ENCODE data around the gene RBMS3.
"Not testable (repeated sequence)": the region's sequence is repeated elsewhere in the genome, so short reads cannot be mapped to it uniquely, and the experiment has no call there.

The RBMS3 gene

DNA sequence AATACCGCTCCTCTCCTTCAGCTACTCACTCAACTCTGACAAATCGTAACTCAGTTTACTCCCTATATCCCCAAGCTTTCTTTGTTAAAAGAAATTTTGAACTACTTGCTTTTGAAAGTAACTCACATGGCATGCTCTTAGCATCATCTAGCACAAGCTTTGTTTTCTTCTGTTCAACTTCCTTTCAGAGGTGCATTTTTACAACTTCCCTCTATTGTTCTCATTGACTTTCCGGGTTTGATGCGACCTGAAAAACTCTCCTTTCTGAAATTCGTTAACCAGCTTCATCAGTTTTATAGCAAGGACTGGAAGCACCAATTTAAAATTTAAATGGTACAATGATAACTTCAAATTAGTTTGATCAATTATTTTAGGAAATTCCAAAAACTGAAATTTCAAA, 696.0 kb downstream of the RBMS3 start:
- no peak for DNase-seq

DNA sequence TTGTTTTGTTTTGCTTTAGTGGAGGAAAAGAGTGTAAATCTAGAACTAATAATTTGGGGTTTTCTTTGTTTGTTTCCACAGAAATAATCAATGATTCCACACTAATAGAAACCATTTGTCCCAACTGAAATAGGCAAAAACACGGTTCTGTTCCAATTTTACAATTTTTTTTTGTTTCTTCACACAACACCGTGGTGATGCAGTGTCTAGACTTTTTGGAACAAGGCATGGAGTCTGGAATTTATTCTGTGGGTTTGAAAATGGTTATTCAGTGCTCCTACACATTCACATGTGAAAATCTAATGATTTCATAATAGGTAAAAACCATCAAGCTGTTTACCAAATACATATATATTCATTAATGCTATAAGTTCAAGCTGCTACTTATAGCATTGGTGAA, 696.5 kb downstream of the RBMS3 start:
- no peak for DNase-seq

DNA sequence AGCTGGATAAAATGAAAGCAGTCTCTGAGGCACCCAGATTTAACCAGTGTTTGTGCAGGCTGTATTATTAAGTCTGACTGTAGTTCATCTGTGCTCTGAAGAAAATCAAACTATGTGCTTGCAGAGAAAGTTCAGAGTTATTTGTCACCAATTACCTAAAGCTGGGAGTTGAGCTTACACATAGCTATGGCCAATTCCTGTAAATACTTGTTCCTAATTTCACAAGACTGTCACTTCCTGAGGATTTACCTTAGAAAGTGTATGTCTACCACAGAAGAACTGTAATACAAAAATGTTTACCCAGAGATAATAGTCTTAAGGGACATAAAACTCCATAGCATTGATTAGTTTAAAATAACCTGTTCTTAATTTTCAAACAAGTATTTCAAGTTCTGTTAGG, 697.2 kb downstream of the RBMS3 start:
- no peak for DNase-seq

DNA sequence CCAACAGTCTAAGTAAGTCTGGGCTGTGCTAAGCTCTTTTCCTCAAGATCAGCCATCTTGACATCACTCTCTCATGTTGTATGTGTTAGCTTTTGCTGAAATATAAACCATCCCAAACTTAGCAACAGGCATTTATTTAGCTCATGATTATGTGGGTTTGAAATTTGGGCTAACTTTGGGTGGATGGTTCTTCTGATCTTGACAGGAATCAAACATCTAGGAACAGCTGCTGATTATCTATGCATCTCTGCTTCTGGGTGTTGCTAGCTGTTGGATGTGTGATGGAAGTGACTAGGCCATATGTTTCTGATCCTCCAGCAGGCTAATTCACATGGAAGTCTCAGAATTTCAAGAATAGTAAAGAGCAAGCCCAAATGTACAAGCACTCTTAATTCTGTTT, 710.3 kb downstream of the RBMS3 start:
- no peak for DNase-seq

DNA sequence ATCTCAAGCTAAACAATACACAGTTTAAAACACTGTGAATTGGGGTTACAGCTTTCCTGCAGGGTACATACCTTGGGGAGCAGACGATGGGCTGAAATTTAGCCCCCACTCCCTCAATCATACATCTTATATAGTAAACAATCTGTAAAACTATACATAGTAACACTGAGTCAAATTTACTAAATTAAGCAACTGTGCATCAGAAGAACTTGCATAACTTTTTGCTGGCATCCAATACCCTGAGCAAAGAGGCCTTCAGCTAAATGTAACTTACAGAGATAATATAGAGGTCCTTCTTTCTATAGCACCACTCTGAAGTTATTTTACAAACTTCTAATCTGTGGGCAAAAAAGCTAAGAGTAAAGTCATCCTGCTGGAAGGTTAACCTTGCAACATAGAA, 721.9 kb downstream of the RBMS3 start:
- DNase-seq, result no peak

DNA sequence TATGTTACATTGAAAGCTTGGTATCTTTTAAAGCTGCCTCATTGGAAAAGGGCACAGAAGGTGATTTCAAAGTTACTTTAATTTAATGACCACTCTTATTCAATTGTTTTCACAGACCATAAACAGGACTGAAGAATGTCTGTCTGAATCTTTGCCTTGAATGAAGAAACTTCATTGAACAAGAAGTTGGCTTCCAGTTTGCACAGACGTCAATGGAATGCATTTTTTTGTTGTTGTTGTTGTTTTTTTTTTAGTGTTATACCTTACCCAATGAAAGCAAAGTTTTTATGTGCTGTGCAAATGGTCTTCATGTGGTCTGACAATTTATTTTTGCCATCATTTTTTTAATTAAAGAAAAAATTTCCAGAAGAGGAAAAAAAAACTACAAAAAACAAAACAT, 722.9 kb downstream of the RBMS3 start:
- DNase-seq, result no peak

DNA sequence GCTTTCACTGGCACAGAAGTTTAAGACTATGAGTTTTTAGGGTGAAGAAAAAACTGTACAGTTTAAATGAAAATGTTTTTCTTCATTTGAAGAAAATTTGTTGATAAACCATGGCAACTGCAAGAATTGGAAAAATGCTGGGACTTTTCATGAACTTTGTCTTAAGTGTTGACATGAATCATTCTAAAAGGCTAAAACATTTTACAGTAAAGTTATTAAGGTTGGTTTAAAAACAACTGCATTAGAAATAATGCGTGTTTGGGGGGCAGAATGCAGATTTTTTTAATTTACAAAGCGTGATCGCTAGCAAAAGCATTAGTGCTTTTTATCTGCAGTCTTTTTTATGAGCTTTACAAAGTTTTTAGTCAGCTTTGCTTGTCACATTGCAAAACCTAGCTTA, 723.6 kb downstream of the RBMS3 start:
- no peak for DNase-seq

DNA sequence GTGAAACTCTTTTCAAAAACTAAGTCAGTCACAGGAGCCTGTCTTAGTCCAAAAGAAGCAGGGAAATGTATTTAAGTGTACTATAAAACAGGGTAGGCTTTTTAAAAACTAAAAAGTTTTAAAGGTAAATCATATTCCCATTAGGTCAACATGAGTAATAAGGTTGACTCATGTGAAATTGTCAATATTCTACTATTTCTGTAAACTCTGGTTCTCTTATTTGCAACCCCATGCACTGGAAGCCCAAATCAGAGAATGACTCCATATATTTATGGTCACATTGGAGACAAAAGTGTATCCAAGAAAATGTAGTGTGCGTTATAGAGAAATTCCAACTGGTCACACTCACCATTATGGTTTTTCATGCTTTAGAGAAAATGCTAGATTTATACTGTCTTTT, 725.2 kb downstream of the RBMS3 start:
- DNase-seq, result no peak

DNA sequence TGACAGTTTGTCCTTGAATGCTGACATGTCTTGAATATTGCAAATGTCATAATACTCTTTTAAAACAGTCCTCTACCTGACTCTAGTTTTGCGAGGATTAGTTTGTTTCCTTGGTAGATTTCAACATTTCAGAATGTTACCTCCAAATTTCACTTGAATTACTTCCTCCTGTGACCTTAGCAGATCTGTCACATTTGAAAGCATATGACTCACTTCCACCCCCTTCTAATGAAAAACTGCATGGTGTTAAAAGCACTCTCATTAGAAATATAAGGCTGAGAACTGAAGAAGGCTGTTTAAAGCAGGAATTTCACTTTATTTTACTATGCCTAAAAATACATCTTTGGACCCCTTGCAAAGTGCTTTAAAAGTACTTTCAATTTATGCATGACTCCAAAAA, 726.8 kb downstream of the RBMS3 start:
- DNase-seq, result peak; percentile 18

DNA sequence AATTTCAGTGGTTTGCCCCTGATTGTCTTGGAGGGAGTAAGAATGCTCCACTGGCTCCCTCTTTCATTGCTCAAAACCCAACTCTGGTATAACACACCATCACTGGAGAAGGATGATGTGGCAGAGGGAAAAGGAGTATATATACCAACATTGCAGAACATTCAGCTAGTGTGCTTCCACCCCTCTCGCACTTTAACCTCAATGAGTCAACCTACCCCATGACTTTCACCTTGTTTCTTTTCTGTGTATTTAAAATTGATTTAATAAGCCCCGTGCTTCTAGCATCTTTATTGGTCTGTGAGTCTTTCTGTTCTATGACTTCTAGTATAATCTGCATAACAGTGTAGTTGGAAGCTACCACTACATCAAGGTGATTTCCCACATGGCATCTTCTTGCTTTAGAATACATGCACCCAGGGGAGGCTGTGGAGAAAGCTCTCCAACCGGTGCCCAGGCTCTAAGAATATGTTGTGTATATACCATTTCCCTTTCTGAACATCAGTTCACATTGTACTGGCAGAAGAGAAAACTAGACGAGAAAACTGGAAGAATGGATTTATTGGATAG, 730.4 kb downstream of the RBMS3 start:
- no peak for DNase-seq

DNA sequence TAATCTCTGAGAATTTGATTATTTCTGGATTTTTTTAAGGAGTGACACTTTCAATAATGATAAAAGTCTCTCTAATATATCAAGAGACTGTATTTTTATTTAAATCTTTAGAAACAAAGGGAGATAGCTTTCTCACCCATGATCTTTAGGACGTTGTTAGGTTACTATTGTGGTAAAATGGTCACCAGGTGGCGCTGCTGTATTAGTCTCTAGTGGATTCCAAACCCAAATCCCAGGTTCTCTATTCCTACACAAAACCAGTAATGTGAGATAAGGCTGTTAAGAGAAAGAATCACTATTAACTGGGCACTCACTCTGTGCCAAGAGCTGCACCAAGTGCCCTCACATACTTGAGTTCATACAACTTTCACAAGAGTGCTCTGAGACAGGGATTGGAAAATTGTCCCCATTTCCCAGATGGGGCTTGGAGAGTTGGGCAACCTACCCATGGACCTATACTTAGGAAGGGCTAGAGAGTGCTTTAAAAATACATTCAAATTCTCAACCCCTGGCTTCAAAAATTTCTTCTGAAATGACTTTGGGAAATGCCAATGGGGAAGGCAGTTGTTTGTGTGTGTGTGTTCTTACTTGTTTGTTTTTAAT, 732.2 kb downstream of the RBMS3 start:
- DNase-seq, result peak; percentile 27

DNA sequence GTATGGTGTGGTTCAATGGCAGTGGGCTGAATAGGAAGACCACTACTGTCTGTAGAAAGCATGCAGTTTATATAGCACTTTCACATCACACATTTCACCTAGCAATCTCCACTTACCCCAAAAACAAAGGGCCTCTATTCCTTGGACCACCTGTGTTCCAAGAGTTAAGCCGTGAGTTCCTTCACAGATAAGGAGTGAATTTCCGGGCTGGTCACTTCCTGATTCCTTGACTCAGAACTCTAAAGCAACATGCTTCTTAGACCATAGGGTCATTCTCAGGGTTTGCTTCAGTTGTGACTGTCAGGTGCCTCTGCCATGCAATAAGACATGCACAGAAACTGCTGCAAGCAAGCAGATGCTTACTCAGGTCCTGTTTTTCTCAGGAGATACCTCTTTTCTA, 737.0 kb downstream of the RBMS3 start:
- DNase-seq, result no peak

DNA sequence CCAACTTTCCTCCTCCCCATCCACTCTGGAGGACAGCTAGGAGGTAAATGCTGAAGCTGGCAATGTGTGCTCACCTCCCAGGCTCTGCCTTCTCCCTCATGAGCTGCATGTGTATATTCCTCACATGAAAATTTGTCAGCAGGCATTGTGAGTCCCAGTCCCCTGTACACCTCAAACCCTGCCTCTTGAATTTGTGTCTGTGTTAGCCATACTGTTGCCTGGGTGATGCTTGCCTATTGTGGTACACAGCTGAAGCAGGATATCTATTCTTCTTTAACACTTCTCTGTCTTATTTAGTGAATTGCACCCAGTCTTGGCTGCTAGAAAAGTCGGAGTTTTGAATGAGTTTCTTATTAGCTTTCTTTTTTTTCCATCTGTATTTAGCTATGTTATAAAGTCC, 739.5 kb downstream of the RBMS3 start:
- DNase-seq, result no peak

DNA sequence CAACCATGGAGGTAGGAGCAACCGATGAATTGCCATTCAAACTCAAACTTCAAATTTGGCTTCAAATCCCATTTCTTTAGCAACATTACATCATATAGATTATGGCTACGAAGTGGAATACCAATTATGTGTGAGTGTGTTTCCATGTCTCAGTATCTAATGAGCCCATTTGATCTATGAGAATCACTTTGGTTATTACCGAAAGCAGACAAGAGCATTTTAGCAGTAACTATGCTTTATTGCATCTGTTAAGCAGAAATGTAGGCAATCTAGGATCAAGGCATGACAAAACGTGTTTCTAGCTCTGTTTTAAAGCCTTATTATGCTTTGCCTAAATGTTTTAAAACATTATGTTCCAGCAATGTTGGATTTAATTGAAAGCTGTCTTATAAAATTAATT, 743.6 kb downstream of the RBMS3 start:
- no peak for DNase-seq

DNA sequence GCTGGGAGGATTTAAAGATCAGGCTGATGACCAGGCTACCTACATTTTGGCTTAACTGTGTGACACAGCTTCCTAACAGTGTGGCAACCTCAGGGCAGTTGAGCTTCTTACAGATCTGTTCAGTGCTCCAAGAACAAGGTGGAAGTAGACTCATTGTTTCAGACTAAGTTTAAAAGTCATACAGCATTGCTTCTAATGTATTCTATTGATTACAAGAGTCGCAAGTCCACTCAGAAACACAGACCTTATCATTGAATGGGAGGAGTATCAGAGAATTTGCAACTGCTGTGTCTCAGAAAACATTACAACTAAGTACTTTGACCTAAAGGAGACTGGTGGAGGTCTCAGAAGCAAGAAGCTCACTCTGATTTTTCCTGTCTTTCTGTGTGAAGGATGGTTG, 746.0 kb downstream of the RBMS3 start:
- DNase-seq, result no peak

DNA sequence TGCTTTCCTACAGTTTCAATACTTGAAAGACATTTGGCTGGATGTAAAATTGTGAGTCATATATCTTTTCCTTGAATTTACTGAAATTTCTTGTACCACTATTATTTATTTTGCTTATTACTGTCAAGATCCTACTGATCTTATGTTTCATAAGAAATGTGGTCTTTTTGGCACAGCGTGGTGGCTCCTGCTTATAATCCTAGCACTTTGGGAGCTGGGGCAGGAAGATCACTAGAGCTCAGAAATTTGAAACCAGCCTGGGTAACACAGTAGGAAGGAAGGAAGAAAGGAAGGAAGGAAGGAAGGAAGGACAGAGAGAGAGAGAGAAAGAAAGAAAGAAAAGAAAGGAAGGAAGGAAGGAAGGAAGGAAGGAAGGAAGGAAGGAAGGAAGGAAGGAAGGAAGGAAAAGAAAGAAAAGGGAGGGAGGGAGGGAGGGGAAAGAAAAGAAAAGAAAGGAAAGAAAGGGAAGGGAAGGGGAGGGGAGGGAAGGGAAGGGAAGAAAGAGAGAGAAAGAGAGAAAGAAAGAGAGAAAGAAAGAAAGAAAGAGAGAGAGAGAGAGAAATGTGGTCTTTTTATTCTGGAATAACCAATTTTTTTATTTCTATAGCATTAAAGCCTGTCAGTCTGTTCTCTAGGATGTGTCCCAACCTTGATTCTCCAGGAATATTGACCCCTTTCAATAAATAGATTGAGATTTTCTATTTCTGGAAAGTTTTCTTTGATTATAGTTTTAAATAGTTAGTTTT, 753.5 kb downstream of the RBMS3 start:
- DNase-seq, result no peak

DNA sequence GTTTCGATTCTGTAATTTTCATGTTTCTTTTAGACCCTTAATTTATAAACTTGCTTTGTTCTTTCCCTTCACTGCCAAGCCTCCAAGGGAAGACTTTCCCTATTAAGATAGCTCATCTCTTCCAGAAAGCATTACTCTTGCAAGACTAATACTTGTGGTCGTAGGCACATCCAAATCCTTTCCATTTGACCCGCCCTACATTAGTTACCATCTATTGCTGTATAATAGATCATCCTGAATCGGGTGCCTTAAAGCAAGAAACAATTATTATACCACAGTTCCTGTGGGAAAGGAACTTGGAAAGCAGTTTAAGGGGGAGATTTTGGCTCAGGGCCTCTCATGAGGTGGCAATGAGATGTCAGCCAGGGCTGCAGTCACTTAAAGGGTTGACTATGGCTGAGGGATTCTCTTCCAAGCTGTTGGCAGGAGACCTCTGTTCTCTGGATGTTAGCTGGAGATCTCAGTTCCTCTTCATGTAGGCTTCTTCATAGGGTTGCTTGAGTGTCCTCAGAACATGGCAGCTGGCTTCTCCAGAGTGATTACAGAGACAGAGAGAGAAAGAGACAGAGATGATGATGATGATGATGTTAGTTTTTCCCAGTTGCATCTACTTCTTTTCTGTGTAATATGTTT, 755.2 kb downstream of the RBMS3 start:
- DNase-seq, result no peak

DNA sequence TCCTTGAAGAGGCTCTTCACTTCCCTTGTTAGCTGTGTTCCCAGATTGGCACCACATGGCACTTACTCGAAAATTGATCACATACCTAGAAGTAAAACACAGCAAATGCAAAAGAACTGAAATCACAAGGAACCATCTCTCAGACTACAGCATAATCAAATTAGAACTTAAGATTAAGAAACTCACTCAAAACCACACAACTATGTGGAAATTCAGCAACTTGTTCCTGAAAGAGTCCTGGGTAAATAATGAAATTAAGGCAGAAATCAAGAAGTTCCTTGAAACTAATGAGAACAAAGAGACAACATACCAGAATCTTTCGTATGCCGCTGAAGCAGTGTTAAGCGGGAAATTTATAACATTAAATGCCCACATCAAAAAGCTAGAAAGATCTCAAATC, 759.3 kb downstream of the RBMS3 start:
- DNase-seq, result no peak

DNA sequence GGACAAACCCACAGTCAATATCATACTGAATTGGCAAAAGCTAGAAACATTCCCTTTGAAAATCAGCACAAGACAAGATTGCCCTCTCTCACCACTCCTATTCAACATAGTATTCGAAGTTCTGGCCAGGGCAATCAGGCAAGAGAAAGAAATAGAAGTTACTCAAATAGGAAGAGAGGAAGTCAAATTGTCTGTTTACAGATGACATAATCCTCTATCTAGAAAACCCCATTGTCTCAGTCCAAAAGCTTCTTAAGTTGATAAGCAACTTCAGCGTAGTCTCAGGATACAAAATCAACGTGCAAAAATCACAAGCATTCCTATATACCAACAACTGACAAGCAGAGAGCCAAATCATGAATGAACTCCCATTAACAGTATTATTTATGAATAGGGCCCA, 760.6 kb downstream of the RBMS3 start:
- not testable (repeated sequence) for DNase-seq

DNA sequence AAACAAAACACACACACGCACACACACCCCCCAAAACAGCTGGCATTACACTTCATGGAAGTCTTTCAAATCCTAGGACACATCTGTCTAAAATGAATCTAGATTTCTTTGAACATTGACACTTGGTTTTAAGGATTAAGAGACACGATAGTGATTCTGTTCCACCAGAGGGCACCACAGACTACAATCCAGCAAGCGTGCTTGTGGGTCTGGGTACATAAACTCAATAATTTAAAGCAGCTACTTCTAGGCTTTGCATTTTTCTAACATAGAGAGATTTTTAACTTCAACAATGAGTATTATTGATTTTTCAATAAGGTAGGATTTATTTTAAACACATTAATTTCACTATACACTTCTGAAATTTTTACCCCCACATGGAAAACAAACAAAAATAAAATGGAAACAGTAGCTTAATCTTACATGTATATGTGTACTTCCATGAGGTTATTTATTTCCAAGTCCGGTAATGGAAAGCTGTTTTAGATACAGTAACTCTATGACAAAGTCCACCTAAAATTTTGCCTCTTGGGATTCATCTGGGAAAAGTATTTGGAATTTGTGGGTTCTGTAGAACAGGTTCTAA, 761.5 kb downstream of the RBMS3 start:
- DNase-seq, result peak; percentile 77

DNA sequence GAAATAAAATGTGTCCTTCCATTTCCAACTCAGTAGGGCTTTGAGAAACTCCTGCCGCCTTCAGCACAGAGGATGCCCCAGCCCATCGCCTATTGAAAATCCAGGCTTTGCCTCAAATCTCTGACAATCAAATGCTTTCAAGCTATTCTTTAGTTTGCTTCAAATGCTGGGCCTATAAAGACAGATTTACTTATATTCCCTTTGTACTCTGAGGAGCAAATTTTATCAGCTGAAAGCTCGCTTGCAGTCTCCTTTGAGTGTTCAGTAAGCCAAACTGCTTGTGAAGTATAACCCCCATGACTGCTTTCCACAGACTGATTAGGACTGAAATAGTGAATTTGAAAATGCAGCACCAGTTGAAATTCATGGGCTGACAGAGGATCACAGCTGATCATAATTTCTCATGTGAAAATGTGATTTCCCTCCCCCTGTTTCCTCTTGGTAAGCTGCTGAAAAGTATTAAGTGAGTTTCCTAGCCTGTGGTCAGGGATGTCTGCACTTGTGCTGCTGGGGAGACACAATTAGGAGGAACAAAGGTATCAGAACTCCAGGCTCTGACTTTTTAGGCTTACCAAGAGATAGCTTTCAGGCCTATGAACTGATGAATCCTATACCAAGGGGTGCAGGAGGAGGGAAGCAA, 762.2 kb downstream of the RBMS3 start:
- no peak for DNase-seq

DNA sequence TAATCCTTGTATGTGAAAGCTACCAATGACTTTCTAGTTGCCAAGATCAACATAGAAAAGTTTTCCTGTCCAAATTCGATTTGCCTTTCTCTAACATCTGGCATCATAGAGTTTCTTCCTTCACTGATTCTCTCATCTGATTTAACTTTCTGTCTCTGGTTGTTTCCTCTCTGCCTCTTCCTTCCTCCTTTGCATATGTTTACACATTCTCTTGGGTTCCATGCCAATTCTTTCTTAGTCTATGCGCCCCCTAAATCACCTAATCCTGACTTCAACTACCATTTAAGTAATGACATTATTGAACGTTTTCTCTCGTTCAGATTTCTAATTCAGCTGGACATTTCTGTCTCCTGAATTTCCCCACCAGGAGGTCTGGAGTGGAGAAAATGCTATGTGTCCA, 763.6 kb downstream of the RBMS3 start:
- no peak for DNase-seq

DNA sequence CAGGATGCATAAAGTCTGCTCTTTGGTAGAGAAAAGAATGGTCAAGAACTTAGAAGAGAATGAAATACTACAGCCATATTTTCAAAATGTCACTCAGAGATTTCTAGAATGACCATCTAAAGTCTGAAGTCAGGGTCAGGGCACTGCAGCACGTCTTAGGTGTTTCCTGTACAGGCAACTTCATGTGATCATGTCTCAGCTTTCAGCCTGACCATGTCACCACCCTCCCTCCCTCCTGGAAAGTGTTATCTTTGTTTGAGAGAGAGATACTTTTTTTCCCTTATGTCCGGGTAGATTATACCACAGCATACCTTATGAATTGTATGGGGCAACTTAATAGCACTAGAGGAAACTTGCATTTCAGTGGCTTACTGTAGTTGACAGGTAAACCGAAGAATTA, 767.6 kb downstream of the RBMS3 start:
- DNase-seq, result no peak
